ENCODE measurements around the gene MTA3.

GRCh38 chr2:42800981-42801380 lies 232.5 kb downstream of the MTA3 start:
- TF ChIP-seq EP300 (conservative IDR thresholded peaks at IDR 0.05; ENCODE audit: poor library complexity, severe bottlenecking) (no peak), CTCF (IDR thresholded peaks at IDR 0.05; ENCODE audit: poor library complexity, severe bottlenecking) (no peak), POLR2AphosphoS5 (IDR thresholded peaks at IDR 0.05) (no peak)

Data from neural cell (in vitro differentiated cells).